Nephron progenitor cell (in vitro differentiated cells): ENCODE results near the gene RNF135.

ENCODE experiments used
- DNase-seq: peaks from one replicate; pipeline ENCODE4 v3.0.0; 2021
- H3K27ac Mint-ChIP-seq: 2 replicates; pipeline ENCODE4 v1.8.0; 2021; ENCODE audit warnings: mild to moderate bottlenecking, moderate library complexity, mixed read lengths
- H3K27me3 Mint-ChIP-seq: 2 replicates; pipeline ENCODE4 v1.8.0; 2021; ENCODE audit warnings: mild to moderate bottlenecking, low read depth, mixed read lengths; ENCODE audit not compliant: poor library complexity
- H3K36me3 Mint-ChIP-seq: 2 replicates; pipeline ENCODE4 v1.8.0; 2021; ENCODE audit warnings: low read depth, mixed read lengths
- H3K4me1 Mint-ChIP-seq: 2 replicates; pipeline ENCODE4 v1.8.0; 2021; ENCODE audit warnings: mixed read lengths
- H3K4me3 Mint-ChIP-seq: 2 replicates; pipeline ENCODE4 v1.8.0; 2021; ENCODE audit warnings: mild to moderate bottlenecking, moderate library complexity, mixed read lengths
- H3K9me3 Mint-ChIP-seq: 2 replicates; pipeline ENCODE4 v1.8.0; 2021; ENCODE audit warnings: mild to moderate bottlenecking, moderate library complexity, mixed read lengths
- TF ChIP-seq, protein P1 (sequence below): fragments of 200-600 bp; sonication (generic); IDR thresholded peaks from 2 replicates; pipeline ENCODE4 v1.5.0; 2021; ENCODE audit warnings: antibody characterized with exemption

Gene RNF135, protein sequence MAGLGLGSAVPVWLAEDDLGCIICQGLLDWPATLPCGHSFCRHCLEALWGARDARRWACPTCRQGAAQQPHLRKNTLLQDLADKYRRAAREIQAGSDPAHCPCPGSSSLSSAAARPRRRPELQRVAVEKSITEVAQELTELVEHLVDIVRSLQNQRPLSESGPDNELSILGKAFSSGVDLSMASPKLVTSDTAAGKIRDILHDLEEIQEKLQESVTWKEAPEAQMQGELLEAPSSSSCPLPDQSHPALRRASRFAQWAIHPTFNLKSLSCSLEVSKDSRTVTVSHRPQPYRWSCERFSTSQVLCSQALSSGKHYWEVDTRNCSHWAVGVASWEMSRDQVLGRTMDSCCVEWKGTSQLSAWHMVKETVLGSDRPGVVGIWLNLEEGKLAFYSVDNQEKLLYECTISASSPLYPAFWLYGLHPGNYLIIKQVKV

DNA sequence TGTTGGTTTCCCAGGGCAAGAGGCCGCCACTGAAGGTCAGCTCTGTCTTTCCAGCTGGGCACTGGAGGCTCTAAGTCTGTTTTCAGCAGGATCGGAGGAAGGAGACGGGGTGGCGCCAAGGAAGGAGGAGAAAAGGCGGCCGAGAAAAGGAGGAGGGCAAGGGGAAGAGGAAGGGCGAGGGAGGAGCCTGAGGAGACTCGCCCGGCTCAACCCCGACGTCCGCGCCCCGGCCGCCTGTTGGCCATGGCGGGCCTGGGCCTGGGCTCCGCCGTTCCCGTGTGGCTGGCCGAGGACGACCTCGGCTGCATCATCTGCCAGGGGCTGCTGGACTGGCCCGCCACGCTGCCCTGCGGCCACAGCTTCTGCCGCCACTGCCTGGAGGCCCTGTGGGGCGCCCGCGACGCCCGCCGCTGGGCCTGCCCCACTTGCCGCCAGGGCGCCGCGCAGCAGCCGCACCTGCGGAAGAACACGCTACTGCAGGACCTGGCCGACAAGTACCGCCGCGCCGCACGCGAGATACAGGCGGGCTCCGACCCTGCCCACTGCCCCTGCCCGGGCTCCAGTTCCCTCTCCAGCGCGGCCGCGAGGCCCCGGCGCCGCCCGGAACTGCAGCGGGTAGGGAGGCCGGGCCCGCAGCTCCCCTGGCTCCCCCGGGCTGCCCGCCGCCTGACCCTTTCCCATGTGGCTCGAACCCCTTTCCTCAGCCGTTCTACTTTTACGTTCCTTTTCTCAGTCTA is at the start of gene RNF135:
TSS of gene RNF135 (plus strand) at position 209 of the 737 bp plus-strand sequence. CDS start at position 244, 35 bp downstream.
- DNase-seq = peak; percentile 68

DNA sequence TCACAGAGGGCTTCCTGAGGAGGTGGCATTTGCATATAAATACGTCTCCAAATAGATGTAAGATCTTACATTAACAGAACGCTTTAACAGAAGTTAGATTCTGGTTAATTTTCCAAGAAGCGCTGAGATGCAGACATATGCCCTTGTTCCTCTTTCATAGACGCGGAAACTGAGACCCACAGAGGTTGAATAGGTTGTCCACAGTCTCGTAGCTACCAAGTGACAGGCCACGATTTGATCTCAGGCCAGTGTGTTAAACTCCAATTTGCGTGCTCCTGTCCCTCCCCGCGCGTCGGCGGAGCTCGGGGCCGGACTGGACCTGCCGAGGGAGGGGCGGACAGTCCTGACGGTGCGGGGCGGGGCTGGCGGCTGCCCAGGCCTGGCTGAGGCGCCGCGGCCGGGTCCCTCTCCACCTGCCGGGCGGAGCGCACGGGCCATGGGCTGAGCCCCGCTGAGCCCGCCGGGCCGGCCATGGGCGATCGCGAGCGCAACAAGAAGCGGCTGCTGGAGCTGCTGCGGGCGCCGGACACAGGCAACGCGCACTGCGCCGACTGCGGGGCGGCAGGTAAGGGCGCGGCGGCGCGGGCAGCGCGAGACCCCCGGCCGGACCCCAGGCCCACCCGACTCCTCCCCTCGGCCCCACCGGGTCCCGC is 49.2 kb upstream of the RNF135 start, which contains the start of gene ADAP2:
TSS of gene ADAP2 (plus strand) at position 402 of the 653 bp plus-strand sequence. CDS start at position 472, 70 bp downstream.
- Mint-ChIP-seq H3K27me3 (peaks cover 97% of the 10 kb centered on the region), H3K4me1 (peaks cover 5% of the 10 kb centered on the region), H3K27ac (no peak within 1 kb of the TSS), H3K4me3 (peak within 1 kb of the TSS; percentile 81), H3K9me3 (peaks cover 4% of the 10 kb centered on the region), H3K36me3 (peaks cover 5% of the 10 kb centered on the region)
- TF ChIP-seq, protein P1, sequence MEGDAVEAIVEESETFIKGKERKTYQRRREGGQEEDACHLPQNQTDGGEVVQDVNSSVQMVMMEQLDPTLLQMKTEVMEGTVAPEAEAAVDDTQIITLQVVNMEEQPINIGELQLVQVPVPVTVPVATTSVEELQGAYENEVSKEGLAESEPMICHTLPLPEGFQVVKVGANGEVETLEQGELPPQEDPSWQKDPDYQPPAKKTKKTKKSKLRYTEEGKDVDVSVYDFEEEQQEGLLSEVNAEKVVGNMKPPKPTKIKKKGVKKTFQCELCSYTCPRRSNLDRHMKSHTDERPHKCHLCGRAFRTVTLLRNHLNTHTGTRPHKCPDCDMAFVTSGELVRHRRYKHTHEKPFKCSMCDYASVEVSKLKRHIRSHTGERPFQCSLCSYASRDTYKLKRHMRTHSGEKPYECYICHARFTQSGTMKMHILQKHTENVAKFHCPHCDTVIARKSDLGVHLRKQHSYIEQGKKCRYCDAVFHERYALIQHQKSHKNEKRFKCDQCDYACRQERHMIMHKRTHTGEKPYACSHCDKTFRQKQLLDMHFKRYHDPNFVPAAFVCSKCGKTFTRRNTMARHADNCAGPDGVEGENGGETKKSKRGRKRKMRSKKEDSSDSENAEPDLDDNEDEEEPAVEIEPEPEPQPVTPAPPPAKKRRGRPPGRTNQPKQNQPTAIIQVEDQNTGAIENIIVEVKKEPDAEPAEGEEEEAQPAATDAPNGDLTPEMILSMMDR = no peak
- peak; percentile 71 for DNase-seq

More for the DNA sequence above, at the start of gene RNF135:
- H3K27ac Mint-ChIP-seq = peak within 1 kb of the TSS; percentile 98
- H3K4me3 Mint-ChIP-seq = peak within 1 kb of the TSS; percentile 88
- peaks cover 36% of the 10 kb centered on the region for H3K36me3 Mint-ChIP-seq
- H3K4me1 Mint-ChIP-seq = peaks cover 29% of the 10 kb centered on the region
- H3K27me3 Mint-ChIP-seq = peaks cover 20% of the 10 kb centered on the region
- TF ChIP-seq, protein P1 = no peak
- H3K9me3 Mint-ChIP-seq = peaks cover 27% of the 10 kb centered on the region

DNA sequence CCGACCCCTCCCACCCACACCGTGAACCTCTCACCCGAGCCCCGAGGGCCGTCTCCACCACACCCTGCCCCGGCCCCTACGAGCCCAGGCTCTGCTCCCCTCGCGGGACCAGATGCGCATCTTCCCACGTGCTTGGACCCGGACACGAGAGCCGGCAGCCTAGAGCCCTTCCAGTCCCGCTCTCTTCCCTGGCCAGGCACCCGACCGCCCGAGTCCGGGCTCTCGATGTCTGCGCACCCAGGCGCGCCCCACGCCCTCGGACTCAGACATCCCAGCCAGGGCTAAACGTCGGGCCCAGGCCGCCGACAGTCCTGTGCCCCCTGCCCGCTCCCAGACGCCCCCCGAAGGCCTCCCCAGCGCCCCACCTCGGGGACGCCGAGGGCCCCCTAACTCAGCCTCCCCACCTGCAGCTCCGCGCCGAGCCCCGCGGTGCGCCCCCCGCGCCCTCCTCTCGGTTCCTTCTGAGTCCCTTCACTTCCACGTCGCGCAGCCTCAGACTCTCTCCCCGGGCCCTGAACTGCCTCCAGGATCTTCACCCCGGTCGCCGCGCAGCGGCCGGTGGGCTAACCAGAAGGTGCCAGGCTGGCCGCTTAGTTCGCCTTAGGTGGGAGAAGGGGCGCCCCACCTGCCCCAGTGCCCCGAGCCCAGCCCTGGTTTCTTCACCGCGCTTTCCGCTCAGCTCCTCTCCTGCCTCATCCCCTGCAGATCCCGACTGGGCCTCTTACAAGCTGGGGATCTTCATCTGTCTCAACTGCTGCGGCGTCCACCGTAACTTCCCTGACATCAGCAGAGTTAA is 48.4 kb upstream of the RNF135 start:
- peaks cover 98% of the 10 kb centered on the region for H3K27me3 Mint-ChIP-seq
- TF ChIP-seq, protein P1 = no peak
- peaks cover 5% of the 10 kb centered on the region for H3K4me1 Mint-ChIP-seq
- peak overlapping the region; percentile 81 for H3K4me3 Mint-ChIP-seq
- H3K36me3 Mint-ChIP-seq = peaks cover 5% of the 10 kb centered on the region
- DNase-seq = peak; percentile 35
- H3K27ac Mint-ChIP-seq = no peak overlapping the region
- peaks cover 4% of the 10 kb centered on the region for H3K9me3 Mint-ChIP-seq

DNA sequence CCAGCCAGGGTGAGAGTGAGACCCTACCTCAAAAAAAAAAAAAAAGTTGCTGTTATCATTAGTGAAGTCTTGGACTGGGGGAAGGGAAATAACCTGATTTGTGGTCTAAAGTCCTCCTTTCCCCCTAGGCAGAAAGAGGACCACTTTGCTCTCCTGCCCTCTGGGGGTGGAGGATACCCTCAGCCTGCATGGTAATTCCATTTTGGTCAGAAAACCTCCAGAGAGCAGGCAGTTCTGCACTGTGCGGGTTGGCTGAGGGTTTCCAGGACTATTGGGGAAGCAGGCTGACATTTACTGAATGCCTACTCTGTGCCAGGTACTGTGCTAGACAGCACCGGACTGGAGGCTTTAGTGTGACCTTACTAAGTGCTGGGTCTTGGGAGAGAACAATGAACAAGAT is 46.5 kb upstream of the RNF135 start:
- no peak for DNase-seq
- peaks cover 5% of the 10 kb centered on the region for H3K36me3 Mint-ChIP-seq
- peaks cover 5% of the 10 kb centered on the region for H3K4me1 Mint-ChIP-seq
- TF ChIP-seq, protein P1 = no peak
- peaks cover 4% of the 10 kb centered on the region for H3K9me3 Mint-ChIP-seq
- H3K4me3 Mint-ChIP-seq = no peak overlapping the region
- peaks cover 82% of the 10 kb centered on the region for H3K27me3 Mint-ChIP-seq
- no peak overlapping the region for H3K27ac Mint-ChIP-seq

DNA sequence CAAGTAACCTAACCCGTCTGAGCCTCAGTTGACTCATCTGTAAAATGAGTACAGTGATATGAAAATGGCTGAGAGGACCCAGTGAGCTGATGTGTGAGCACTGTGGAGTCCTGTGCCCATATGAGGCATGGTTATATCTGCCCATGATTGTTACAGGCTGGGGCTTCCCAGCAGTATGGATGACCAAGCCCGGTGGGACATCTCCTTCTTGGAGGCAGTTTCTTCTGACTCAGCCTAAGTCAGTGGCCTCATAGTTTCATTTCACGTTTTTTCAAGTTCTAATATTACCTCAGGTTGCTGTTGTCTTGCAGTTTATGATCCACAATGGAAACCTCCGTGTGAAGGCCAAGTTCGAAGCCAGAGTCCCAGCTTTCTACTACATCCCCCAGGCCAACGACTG is 44.3 kb upstream of the RNF135 start:
- DNase-seq = no peak
- Mint-ChIP-seq H3K27ac (no peak overlapping the region), H3K4me1 (peaks cover 5% of the 10 kb centered on the region), H3K36me3 (no peaks in the 10 kb centered on the region), H3K4me3 (no peak overlapping the region), H3K27me3 (peaks cover 74% of the 10 kb centered on the region), H3K9me3 (no peaks in the 10 kb centered on the region)
- TF ChIP-seq, protein P1 = no peak
